ENCODE data around the gene PEX7. TPM values are rescaled to one million over a fixed set of nuclear protein-coding genes. Genes with fewer than 3 reads are reported as not detected.

The PEX7 gene
- total RNA-seq, 2 experiments from 2014 or later = 2.0 to 3.4 TPM

DNA sequence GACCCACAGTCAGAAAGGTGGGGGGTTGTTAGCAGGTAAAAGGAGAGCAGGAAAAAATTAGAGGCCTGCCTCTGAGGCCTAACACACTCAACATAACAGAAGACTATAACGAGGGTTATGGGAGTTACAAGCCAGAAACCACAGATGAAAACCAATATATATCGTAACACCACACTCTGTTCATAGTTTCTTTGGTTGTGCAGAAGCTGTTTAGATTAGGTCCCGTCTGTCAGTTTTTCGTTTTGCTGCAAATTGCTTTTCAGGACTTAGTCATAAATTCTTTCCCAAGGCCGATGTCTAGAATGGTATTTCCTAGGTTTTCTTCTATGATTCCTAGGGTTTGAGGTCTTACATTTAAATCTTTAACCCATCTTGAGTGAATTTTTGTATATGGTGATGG, 26.4 kb upstream of the PEX7 start:
- Mint-ChIP-seq H3K9me3 (no peaks in the 10 kb centered on the region), H3K36me3 (ENCODE audit: low read depth) (peaks cover 10% of the 10 kb centered on the region), H3K4me3 (no peak overlapping the region), H3K27ac (no peak overlapping the region), H3K27me3 (no peaks in the 10 kb centered on the region), H3K4me1 (ENCODE audit: low read depth) (peaks cover 15% of the 10 kb centered on the region)
- POLR2A ChIA-PET = no interaction called here
- CTCF ChIA-PET = no interaction called here
- Histone ChIP-seq H3K9me3 (ENCODE audit: control insufficient read depth in 1 of 2, insufficient read depth in 1 of 2, low read length in 2 of 2) (no peaks in the 10 kb centered on the region), H3K4me1 (ENCODE audit: insufficient read depth, low read length) (peaks cover 8% of the 10 kb centered on the region), H3K36me3 (ENCODE audit: insufficient read depth, low read length) (no peaks in the 10 kb centered on the region), H3K4me3 (ENCODE audit: low read length) (no peak overlapping the region), H3K27ac (ENCODE audit: low read depth in 1 of 2, low read length in 2 of 2) (no peak overlapping the region), H3K27me3 (ENCODE audit: control insufficient read depth in 1 of 2, insufficient read depth in 2 of 2, low read length in 2 of 2) (no peaks in the 10 kb centered on the region)
- intact Hi-C loops (cut with DNase I, micrococcal nuclease) = loop anchor here (2.0 to 10.0 kb wide), 3 partner anchors 25 to 511 kb away; partner anchors contain the start of gene BCLAF1 (in 2 of the 2)
- TF ChIP-seq, protein P1, sequence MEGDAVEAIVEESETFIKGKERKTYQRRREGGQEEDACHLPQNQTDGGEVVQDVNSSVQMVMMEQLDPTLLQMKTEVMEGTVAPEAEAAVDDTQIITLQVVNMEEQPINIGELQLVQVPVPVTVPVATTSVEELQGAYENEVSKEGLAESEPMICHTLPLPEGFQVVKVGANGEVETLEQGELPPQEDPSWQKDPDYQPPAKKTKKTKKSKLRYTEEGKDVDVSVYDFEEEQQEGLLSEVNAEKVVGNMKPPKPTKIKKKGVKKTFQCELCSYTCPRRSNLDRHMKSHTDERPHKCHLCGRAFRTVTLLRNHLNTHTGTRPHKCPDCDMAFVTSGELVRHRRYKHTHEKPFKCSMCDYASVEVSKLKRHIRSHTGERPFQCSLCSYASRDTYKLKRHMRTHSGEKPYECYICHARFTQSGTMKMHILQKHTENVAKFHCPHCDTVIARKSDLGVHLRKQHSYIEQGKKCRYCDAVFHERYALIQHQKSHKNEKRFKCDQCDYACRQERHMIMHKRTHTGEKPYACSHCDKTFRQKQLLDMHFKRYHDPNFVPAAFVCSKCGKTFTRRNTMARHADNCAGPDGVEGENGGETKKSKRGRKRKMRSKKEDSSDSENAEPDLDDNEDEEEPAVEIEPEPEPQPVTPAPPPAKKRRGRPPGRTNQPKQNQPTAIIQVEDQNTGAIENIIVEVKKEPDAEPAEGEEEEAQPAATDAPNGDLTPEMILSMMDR (IDR thresholded peaks at IDR 0.05) = no peak
- DNase-seq (no peak), ATAC-seq (ENCODE audit: poor library complexity) (no peak)

DNA sequence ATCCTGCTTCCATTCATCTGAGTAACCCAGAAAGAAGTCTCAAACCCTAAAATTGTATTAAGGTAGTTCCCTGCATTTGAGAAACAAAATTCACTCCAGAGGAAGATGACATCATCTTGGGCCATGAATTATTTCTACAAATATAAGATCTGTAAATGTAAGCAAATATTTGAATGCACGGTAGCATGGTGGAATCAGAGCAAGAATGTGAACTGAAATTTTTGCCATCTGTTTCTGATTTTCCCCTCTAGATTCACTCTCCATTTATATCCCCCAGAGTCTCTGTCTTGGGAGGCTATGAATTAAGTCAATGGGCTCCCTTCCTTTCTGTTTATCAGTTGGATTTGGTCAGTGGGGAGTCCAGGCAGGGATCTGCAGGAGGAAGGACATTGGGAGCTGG, 24.3 kb upstream of the PEX7 start:
- peaks cover 6% of the 10 kb centered on the region for H3K4me1 Mint-ChIP-seq (ENCODE audit: low read depth)

DNA sequence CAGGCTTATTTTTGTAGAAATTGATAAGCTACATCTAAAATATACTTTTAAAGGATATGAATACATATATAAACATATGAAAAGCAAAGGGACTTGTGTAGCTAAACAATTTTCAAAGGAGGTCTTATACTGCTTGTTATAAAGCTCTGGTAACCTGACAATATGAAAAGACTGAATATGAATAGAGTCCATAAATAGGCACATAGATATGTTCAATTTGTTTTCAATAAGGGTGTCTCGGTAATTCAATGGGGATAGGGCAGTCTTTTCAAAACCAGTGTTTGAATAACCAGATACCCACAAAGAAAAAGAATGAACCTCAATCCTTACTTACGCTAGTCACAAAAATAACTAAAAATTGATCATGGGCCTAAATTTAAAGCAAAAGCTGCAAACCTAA, 20.8 kb upstream of the PEX7 start:
- H3K27ac ChIP-seq (ENCODE audit: low read depth in 1 of 2, low read length in 2 of 2) = no peak overlapping the region
- intact Hi-C loops (cut with DNase I, micrococcal nuclease) = no loop called here
- no peaks in the 10 kb centered on the region for H3K9me3 ChIP-seq (ENCODE audit: control insufficient read depth in 1 of 2, insufficient read depth in 1 of 2, low read length in 2 of 2)
- H3K36me3 ChIP-seq (ENCODE audit: insufficient read depth, low read length) = no peaks in the 10 kb centered on the region
- ATAC-seq (ENCODE audit: poor library complexity) (no peak), DNase-seq (no peak)
- Mint-ChIP-seq H3K36me3 (ENCODE audit: low read depth) (no peaks in the 10 kb centered on the region), H3K27ac (no peak overlapping the region), H3K9me3 (no peaks in the 10 kb centered on the region), H3K27me3 (no peaks in the 10 kb centered on the region), H3K4me3 (no peak overlapping the region), H3K4me1 (ENCODE audit: low read depth) (no peaks in the 10 kb centered on the region)
- H3K4me3 ChIP-seq (ENCODE audit: low read length) = no peak overlapping the region
- H3K27me3 ChIP-seq (ENCODE audit: control insufficient read depth in 1 of 2, insufficient read depth in 2 of 2, low read length in 2 of 2) = no peaks in the 10 kb centered on the region
- TF ChIP-seq, protein P1 (IDR thresholded peaks at IDR 0.05) = no peak
- H3K4me1 ChIP-seq (ENCODE audit: insufficient read depth, low read length) = no peaks in the 10 kb centered on the region
- ChIA-PET CTCF (interaction anchor here (1.4 kb wide), 1 partner anchor 9 kb away, joined by 10 read pairs; the partner anchor contains the start of gene MAP3K5), POLR2A (no interaction called here)

More for the DNA sequence above, 24.3 kb upstream of the PEX7 start:
- no peaks in the 10 kb centered on the region for H3K9me3 Mint-ChIP-seq
- DNase-seq = no peak
- ChIA-PET POLR2A (no interaction called here), CTCF (interaction anchor here (0.5 kb wide), 1 partner anchor 164 kb away, joined by 3 read pairs; no protein-coding TSS in a partner anchor)
- intact Hi-C loops (cut with DNase I, micrococcal nuclease) = loop anchor here (10.0 kb wide), 2 partner anchors 83 to 513 kb away; partner anchors contain the start of gene BCLAF1 (in 2 of the 2)
- H3K27me3 ChIP-seq (ENCODE audit: control insufficient read depth in 1 of 2, insufficient read depth in 2 of 2, low read length in 2 of 2) = no peaks in the 10 kb centered on the region
- ATAC-seq (ENCODE audit: poor library complexity) = no peak
- H3K36me3 ChIP-seq (ENCODE audit: insufficient read depth, low read length) = no peaks in the 10 kb centered on the region
- no peak overlapping the region for H3K27ac ChIP-seq (ENCODE audit: low read depth in 1 of 2, low read length in 2 of 2)
- no peak overlapping the region for H3K4me3 Mint-ChIP-seq
- no peaks in the 10 kb centered on the region for H3K9me3 ChIP-seq (ENCODE audit: control insufficient read depth in 1 of 2, insufficient read depth in 1 of 2, low read length in 2 of 2)
- no peaks in the 10 kb centered on the region for H3K27me3 Mint-ChIP-seq
- TF ChIP-seq, protein P1 (IDR thresholded peaks at IDR 0.05) = no peak
- no peaks in the 10 kb centered on the region for H3K36me3 Mint-ChIP-seq (ENCODE audit: low read depth)
- H3K4me3 ChIP-seq (ENCODE audit: low read length) = no peak overlapping the region
- no peak overlapping the region for H3K27ac Mint-ChIP-seq
- peaks cover 6% of the 10 kb centered on the region for H3K4me1 ChIP-seq (ENCODE audit: insufficient read depth, low read length)

Measured in CD4-positive, alpha-beta T cell (primary cell).